Endothelial cell (in vitro differentiated cells): ENCODE results near the gene GOLGA6D. TPM values are rescaled to one million over a fixed set of nuclear protein-coding genes. Genes with fewer than 3 reads are reported as not detected.
"Not testable (repeated sequence)": the region's sequence is repeated elsewhere in the genome, so short reads cannot be mapped to it uniquely, and the experiment has no call there.

Source experiments
- DNase-seq: peaks from one replicate; pipeline ENCODE4 v3.0.0; 2021; ENCODE audit warnings: low spot score
- H3K27ac Mint-ChIP-seq: one replicate; pipeline ENCODE4 v1.8.0; 2021; ENCODE audit warnings: mixed read lengths, inconsistent platforms; ENCODE audit not compliant: unreplicated experiment
- H3K27me3 Mint-ChIP-seq: one replicate; pipeline ENCODE4 v1.8.0; 2021; ENCODE audit warnings: mild to moderate bottlenecking, moderate library complexity, mixed read lengths, inconsistent platforms; ENCODE audit not compliant: unreplicated experiment
- H3K36me3 Mint-ChIP-seq: one replicate; pipeline ENCODE4 v1.8.0; 2021; ENCODE audit warnings: mild to moderate bottlenecking, low read depth, mixed read lengths, inconsistent platforms; ENCODE audit not compliant: unreplicated experiment
- H3K4me1 Mint-ChIP-seq: one replicate; pipeline ENCODE4 v1.8.0; 2021; ENCODE audit warnings: mild to moderate bottlenecking, mixed read lengths, inconsistent platforms; ENCODE audit not compliant: unreplicated experiment
- H3K4me3 Mint-ChIP-seq: one replicate; pipeline ENCODE4 v1.8.0; 2021; ENCODE audit warnings: mild to moderate bottlenecking, mixed read lengths, inconsistent platforms; ENCODE audit not compliant: unreplicated experiment
- H3K9me3 Mint-ChIP-seq: one replicate; pipeline ENCODE4 v1.8.0; 2021; ENCODE audit warnings: mixed read lengths, inconsistent platforms; ENCODE audit not compliant: unreplicated experiment
- total RNA-seq: library from RNA; stranded (reverse); fragmentation: NEBNext Ultra II Directional; extraction: Animal tissue kit (Norgen Biotek cat#: 25700); gene quantifications from one replicate; pipeline ENCODE4 v1.2.1, GENCODE V29; 2021; ENCODE audit not compliant: unreplicated experiment
- TF ChIP-seq, protein P1 (sequence below): fragments of 200-600 bp; sonication (generic); IDR thresholded peaks from one replicate; pipeline ENCODE4 v1.5.0; 2021; ENCODE audit warnings: antibody characterized with exemption; ENCODE audit not compliant: unreplicated experiment

GOLGA6D gene
- total RNA-seq, 1 donor from 2014 or later = 1.2 TPM

DNA sequence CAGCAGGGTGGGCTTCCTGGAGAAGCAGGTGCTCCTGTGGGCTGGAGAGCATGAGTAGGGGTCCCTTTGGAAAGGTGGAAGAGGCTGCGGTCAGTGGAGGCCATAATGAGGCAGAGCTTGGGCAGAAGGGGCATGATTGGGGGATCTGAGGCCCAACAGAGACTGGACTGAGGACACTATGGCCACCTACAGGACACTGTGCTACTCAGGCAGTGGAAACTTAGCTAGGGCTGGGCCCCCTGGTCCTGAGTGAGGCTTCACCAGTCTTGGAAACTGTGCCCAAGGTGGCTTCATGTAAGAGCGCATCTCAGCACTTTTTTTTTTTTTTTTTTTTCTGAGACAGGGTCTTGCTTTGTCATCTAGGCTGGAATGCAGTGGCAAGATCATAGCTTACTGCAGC lies 46.9 kb downstream of the GOLGA6D start:
- no peak for DNase-seq
- H3K27me3 Mint-ChIP-seq = peaks cover 2% of the 10 kb centered on the region
- TF ChIP-seq, protein P1, sequence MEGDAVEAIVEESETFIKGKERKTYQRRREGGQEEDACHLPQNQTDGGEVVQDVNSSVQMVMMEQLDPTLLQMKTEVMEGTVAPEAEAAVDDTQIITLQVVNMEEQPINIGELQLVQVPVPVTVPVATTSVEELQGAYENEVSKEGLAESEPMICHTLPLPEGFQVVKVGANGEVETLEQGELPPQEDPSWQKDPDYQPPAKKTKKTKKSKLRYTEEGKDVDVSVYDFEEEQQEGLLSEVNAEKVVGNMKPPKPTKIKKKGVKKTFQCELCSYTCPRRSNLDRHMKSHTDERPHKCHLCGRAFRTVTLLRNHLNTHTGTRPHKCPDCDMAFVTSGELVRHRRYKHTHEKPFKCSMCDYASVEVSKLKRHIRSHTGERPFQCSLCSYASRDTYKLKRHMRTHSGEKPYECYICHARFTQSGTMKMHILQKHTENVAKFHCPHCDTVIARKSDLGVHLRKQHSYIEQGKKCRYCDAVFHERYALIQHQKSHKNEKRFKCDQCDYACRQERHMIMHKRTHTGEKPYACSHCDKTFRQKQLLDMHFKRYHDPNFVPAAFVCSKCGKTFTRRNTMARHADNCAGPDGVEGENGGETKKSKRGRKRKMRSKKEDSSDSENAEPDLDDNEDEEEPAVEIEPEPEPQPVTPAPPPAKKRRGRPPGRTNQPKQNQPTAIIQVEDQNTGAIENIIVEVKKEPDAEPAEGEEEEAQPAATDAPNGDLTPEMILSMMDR = no peak
- no peaks in the 10 kb centered on the region for H3K9me3 Mint-ChIP-seq
- peaks cover 4% of the 10 kb centered on the region for H3K36me3 Mint-ChIP-seq
- H3K27ac Mint-ChIP-seq = no peak overlapping the region
- no peak overlapping the region for H3K4me3 Mint-ChIP-seq
- no peaks in the 10 kb centered on the region for H3K4me1 Mint-ChIP-seq

DNA sequence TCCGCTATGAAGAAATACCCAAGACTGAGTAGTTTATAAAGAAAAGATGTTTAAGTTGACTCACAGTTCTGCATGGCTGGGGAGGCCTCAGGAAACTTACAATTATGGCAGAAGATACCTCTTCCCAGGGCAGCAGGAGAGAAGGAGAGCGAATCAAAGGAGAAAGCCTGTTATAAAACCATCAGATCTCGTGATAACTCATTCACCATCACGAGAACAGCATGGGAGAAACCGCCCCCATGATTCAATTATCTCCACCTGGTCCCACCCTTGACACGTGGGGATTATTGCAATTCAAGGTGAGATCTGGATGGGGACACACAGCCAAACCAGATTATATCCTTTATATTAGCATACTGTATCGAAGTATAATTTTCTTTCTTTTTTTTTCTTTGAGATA lies 49.5 kb downstream of the GOLGA6D start:
- H3K27ac Mint-ChIP-seq = not testable (repeated sequence)
- H3K27me3 Mint-ChIP-seq = peaks cover 20% of the 10 kb centered on the region

DNA sequence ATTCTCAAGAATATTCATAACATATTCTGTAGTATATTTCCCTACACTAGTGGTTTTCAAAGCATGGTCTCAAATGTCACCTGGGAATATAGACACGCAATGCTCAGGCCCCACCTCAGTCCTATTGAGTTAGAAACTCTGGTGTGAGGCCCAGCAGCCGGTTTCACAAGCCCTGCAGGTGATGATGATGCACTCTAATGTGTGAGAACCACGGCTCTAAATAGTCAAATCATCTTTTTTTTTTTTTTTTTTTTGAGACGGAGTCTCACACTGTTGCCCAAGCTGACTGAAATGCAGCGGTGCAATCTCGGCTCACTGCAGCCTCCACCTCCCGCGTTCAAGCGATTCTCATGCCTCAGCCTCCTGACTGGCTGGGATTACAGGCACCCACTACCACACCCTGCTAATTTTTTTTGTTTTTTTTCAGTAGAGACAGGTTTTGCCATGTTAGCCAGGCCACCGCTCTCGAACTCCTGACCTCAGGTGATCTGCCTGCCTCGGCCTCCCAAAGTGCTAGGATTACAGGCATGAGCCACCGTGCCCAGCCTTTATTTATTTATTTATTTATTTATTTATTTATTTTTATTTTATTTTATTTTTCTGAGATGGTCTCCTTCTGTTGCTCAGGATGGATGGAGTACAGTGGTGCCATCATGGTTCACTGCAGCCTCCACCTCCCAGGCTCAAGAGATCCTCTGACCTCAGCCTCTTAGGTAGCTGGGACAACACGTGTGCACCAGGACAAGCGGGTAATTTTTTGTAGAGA lies 51.2 kb downstream of the GOLGA6D start:
- DNase-seq, H3K9me3 Mint-ChIP-seq, H3K27ac Mint-ChIP-seq, H3K36me3 Mint-ChIP-seq, H3K4me3 Mint-ChIP-seq: not testable (repeated sequence)
- H3K27me3 Mint-ChIP-seq = peaks cover 21% of the 10 kb centered on the region
- H3K4me1 Mint-ChIP-seq = peaks cover 17% of the 10 kb centered on the region

More for the DNA sequence above, 49.5 kb downstream of the GOLGA6D start:
- not testable (repeated sequence) for H3K4me3 Mint-ChIP-seq, H3K9me3 Mint-ChIP-seq, H3K36me3 Mint-ChIP-seq, DNase-seq
- peaks cover 14% of the 10 kb centered on the region for H3K4me1 Mint-ChIP-seq

DNA sequence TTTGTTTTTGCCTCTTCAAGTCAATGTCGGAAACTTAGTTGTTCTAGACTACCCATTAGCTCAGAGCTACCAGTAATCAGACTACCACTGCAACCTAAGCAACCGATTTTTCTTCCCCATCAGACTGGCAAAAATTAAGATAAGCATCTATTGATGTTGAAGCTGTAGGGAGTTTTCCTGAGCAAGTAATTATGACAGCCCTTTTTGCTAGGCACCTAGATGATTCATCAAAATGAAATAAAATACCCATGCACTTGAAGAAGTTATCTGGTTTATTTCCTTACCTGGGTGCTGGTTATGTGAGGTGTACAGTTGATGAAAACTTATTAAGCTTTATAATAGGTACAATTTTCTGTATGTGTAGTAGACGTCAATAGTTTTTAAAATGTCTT lies 52.7 kb downstream of the GOLGA6D start:
- peaks cover 5% of the 10 kb centered on the region for H3K36me3 Mint-ChIP-seq
- DNase-seq = no peak
- no peaks in the 10 kb centered on the region for H3K9me3 Mint-ChIP-seq
- H3K4me1 Mint-ChIP-seq = peaks cover 17% of the 10 kb centered on the region
- peaks cover 21% of the 10 kb centered on the region for H3K27me3 Mint-ChIP-seq
- peak overlapping the region; percentile 96 for H3K4me3 Mint-ChIP-seq
- TF ChIP-seq, protein P1 = no peak
- H3K27ac Mint-ChIP-seq = no peak overlapping the region

DNA sequence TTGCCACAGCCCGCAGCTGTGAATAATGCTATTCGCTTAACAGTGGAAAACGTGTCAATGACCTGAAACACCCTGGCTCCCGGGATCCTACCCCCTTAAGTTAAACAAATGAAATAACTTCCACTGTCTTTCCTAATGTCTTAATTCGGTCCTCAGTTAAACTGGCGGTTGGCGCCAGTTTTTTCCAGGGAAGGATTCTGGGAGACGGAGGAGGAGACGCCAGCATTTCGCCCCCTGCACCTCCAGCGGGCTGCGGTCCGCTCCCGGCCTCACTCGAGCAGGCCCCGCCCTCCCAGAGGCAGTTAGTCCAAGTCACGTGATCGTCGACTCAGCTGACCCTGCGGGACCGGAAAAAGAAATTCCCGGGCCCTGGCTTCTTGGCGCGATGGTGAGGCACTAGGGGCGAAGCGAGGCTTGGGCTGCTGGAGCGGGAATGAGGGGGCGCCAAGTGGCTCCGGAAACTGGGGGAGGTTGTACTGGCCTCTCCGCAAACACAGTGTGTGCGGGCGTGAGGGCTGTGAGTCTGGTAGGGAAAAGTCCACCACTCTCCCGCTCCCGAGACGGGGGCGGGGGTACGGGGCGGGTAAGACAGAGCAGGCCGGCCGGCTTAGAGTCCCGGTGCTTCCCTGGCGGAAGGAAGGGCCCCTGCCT lies 53.2 kb downstream of the GOLGA6D start, which contains the start of gene COMMD4:
Gene COMMD4 (plus strand): TSS at position 359 of the 651 bp plus-strand sequence. CDS start 27 bp downstream, at position 386.
- Mint-ChIP-seq H3K9me3 (no peaks in the 10 kb centered on the region), H3K27me3 (peaks cover 20% of the 10 kb centered on the region), H3K4me3 (peak within 1 kb of the TSS; percentile 96), H3K36me3 (peaks cover 5% of the 10 kb centered on the region), H3K4me1 (peaks cover 17% of the 10 kb centered on the region), H3K27ac (peak within 1 kb of the TSS; percentile 99)
- peak; percentile 95 for DNase-seq
- TF ChIP-seq, protein P1 = no peak
